Large intestine (tissue), 3 donors: ENCODE results near the gene CADM4. TPM values are rescaled to one million over a fixed set of nuclear protein-coding genes. Genes with fewer than 3 reads are reported as not detected.
A peak's percentile ranks its signal among the peaks of the same experiment; 100 is the strongest.

Experiments
- DNase-seq, 2 donors: peaks; one replicate each; pipeline versions ENCODE4 v3.0.0 to v3.0.0-alpha.2; 2013
- H3K27ac ChIP-seq: one replicate; pipeline ENCODE4 v1.5.1; 2013; ENCODE audit warnings: low read length
- H3K27me3 ChIP-seq: 2 replicates; pipeline ENCODE4 v1.6.1; 2013; ENCODE audit warnings: low read length; ENCODE audit not compliant: control insufficient read depth, insufficient read depth
- H3K36me3 ChIP-seq: 2 replicates; pipeline ENCODE4 v1.6.1; 2013; ENCODE audit warnings: low read length; ENCODE audit not compliant: control insufficient read depth, insufficient read depth
- H3K4me1 ChIP-seq: one replicate; pipeline ENCODE4 v1.6.1; 2013; ENCODE audit warnings: low read length; ENCODE audit not compliant: control insufficient read depth, insufficient read depth
- H3K4me3 ChIP-seq: one replicate; pipeline ENCODE4 v1.5.1; 2013; ENCODE audit warnings: low read length
- H3K9me3 ChIP-seq: one replicate; pipeline ENCODE4 v1.6.1; 2013; ENCODE audit warnings: mild to moderate bottlenecking, low read depth, low read length, moderate library complexity; ENCODE audit not compliant: control insufficient read depth
- WGBS: methylation state at CpG from one replicate; pipeline ENCODE4 v1.1.5; 2013; ENCODE audit warnings: low lambda C conversion rate; ENCODE audit not compliant: insufficient coverage; 5-methylcytosine and 5-hydroxymethylcytosine counted together
- polyA plus RNA-seq: library from polyadenylated mRNA; unstranded; fragments of 120-200 nt; gene quantifications from one replicate; pipeline ENCODE4 v1.2.1, GENCODE V29; 2013

The CADM4 gene
- polyA plus RNA-seq, 1 donor = 13.6 TPM

DNA sequence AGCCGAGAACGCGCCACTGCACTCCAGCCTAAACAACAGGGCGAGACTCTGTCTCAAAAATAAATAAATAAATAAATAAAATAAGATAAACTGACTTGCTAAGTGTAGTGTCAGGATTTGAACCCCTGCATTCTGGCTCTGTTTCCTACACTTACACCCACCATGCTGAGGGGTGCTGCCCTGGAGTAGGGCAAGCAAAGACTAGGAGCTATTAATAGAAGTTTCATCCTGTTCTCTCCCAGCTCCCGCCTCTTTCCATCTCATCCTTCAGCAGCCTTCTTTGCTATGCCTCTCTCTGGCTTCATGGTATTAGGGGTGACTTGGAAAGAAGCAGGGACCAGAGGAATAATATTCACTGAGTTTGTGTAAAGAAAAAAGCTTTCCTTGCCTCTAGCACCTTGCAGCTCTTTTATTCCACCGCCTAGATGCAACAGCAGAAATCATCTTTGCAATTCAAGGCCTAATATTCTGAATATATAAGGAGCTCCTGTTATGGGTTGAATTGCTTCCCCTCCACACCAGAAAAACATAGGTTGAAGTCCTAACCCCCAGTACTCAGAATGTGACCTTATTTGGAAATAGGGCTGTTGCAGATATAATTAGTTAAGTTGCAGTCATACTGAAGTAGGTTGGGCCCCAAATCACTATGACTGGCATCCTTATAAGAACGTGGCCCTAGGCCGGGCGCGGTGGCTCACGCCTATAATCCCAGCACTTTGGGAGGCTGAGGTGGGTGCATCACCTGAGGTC, 39.0 kb upstream of the CADM4 start:
- 100% methylated on average over 1 of the region's 11 CpGs for WGBS
- Histone ChIP-seq H3K27ac (peak overlapping the region; percentile 68), H3K27me3 (no peaks in the 10 kb centered on the region), H3K36me3 (no peaks in the 10 kb centered on the region), H3K4me3 (no peak overlapping the region), H3K4me1 (peaks cover 23% of the 10 kb centered on the region), H3K9me3 (no peaks in the 10 kb centered on the region)
- peak in 1 of 2 donors; percentile 54 for DNase-seq

DNA sequence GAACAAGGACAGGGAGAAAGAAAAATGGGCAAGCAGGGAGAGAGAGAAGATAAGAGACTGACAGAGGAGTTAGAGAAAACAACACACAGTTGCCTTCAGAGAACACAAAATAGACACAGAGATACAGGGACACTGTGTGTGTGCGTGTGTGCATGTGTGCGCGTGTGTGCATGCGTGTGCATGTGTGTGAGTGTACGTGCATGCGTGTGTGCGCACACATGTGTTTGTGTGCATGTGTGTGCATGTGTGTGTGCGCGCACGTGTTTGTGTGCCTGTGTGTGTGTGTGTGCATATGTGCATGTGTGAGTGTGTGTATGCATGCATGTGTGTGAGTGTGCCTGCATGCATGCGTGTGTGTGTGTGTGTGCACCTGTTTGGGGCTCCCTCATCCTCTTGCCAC, 36.3 kb upstream of the CADM4 start:
- no peak for DNase-seq
- peaks cover 26% of the 10 kb centered on the region for H3K4me1 ChIP-seq
- H3K27me3 ChIP-seq = no peaks in the 10 kb centered on the region
- H3K27ac ChIP-seq = peak overlapping the region; percentile 79
- no peaks in the 10 kb centered on the region for H3K36me3 ChIP-seq
- WGBS = no CpG with 5 or more reads among the region's 11 CpGs
- no peak overlapping the region for H3K4me3 ChIP-seq
- H3K9me3 ChIP-seq = no peaks in the 10 kb centered on the region

DNA sequence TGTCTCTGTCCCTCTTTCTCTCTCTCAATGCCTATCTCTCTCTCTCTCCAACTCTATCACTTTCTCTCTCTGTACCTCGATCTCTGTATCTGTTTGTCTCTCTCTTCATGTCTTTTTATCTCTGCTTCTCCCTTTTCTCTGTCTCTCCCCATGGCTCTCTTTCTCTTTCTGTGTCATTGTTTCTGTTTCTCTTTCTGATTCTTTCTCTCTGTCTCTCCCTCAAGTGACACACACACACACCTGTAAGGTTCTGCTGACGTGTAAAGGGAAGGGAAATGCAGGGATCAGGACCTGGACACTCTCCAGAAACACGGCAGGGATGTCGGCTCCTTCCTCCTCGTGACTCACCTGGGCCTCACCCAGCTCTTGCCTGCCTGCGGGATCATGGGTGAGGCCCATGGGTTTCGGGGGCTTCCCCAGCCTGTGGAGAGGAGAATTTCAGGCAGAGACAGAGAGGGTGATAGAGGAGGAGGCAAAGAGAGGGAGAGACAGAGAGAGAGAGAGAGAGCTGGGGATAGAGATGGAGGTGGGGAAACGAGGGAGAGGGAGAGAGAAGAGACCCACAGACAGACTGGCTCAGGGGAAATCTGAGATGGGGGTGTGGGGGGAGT, 35.7 kb upstream of the CADM4 start:
- peaks cover 4% of the 10 kb centered on the region for H3K27me3 ChIP-seq
- H3K4me3 ChIP-seq = no peak overlapping the region
- WGBS = 0% methylated on average over 2 of the region's 8 CpGs
- peak overlapping the region; percentile 79 for H3K27ac ChIP-seq
- DNase-seq = peak; percentile 89 to 95
- no peaks in the 10 kb centered on the region for H3K9me3 ChIP-seq
- peaks cover 26% of the 10 kb centered on the region for H3K4me1 ChIP-seq
- H3K36me3 ChIP-seq = no peaks in the 10 kb centered on the region

DNA sequence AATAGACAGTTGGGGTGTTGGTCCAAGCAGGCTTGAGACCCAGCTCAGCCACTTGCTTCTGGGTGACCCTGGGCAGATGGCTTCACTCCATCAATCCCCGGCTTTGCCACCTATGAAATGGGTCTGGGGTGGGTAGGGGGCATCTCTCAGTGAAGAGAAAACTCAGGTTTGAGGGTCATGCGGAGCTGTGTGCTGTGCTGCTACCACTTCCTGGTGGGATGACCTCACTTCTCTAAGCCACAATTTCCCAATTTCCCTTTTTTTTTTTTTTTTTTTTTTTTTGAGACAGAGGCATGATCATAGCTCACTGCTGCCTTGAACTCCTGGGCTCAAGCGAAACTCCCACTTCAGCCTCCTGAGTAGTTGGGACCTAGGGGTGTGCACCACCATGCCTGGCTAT, 34.9 kb upstream of the CADM4 start:
- peaks cover 4% of the 10 kb centered on the region for H3K9me3 ChIP-seq
- no peak overlapping the region for H3K4me3 ChIP-seq
- H3K4me1 ChIP-seq = peaks cover 32% of the 10 kb centered on the region
- H3K27ac ChIP-seq = peak overlapping the region; percentile 79
- no peaks in the 10 kb centered on the region for H3K36me3 ChIP-seq
- H3K27me3 ChIP-seq = peaks cover 12% of the 10 kb centered on the region
- WGBS = no CpG with 5 or more reads among the region's 3 CpGs
- DNase-seq = no peak

DNA sequence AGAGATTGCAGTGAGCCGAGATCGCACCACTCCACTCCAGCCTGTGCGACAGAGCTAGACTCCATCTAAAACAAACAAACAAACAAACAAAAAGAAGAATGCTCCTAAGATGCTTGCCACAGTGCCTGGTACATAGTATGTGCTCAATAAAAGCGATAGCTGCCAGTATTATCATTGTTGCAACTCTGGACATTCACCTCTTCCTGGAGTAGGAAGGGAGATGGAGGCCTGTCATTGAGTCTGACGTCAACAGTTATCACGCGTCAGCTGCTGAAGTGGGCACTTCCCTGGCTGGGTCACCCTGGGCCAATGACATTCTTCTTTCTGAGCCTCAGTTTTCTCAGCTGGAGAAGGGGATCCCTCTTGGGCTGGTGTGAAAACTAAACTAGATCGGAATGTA, 34.5 kb upstream of the CADM4 start:
- Histone ChIP-seq H3K27me3 (peaks cover 16% of the 10 kb centered on the region), H3K27ac (no peak overlapping the region), H3K4me1 (peaks cover 33% of the 10 kb centered on the region), H3K9me3 (peaks cover 4% of the 10 kb centered on the region), H3K36me3 (no peaks in the 10 kb centered on the region), H3K4me3 (no peak overlapping the region)
- no CpG with 5 or more reads among the region's 8 CpGs for WGBS
- no peak for DNase-seq

DNA sequence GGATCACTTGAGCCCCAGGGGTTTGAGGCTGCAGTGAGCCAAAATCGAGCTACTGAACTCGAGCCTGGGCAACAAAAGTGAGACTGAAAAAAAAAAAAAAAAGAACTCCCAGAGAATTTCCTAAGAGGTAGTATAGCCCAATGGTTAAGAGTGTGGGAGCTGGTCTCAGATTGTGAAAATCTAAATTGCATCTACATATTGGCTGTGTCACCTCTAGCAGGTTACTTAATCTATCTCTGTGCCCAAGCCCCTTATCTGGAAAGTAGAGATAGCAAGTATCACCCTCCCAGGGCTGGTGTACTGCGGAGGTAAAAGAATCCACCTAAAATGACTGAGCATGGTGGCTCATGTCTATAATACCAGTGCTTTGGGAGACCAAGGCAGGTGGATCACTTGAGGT, 34.0 kb upstream of the CADM4 start:
- DNase-seq = no peak
- H3K9me3 ChIP-seq = peaks cover 4% of the 10 kb centered on the region
- peaks cover 33% of the 10 kb centered on the region for H3K4me1 ChIP-seq
- no peaks in the 10 kb centered on the region for H3K36me3 ChIP-seq
- no peak overlapping the region for H3K27ac ChIP-seq
- no CpG with 5 or more reads among the region's 3 CpGs for WGBS
- no peak overlapping the region for H3K4me3 ChIP-seq
- peaks cover 17% of the 10 kb centered on the region for H3K27me3 ChIP-seq

DNA sequence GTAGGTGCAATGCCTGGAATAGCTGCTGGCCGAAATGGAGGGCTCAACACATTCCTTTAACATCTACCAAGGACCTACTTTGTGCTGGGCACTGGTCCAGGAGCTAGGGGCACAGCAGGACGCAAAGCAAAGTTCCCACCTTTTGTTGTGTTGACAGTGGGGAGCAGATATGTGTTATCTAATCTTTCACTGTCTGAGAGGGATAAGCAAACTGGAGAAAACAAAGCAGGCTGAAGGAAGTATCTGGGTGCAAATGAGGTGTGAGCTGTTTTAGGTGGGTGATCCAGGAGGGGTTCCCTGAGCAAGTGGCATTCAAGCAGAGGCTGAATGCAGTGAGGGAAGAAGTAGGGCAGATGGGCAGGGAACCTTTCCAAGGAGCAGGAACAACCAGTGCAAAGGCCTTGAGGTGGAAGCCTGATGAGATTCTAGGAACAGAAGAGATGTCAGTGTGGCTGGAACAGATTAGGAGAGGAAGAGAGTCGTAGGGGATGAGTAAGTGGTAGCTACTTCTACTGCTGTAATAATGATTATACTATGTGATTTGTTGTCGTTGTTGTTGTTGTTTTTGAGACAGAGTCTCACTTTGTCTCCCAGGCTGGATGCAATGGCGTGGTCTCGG, 32.5 kb upstream of the CADM4 start:
- H3K27me3 ChIP-seq = peaks cover 17% of the 10 kb centered on the region
- no peaks in the 10 kb centered on the region for H3K36me3 ChIP-seq
- H3K9me3 ChIP-seq = peaks cover 4% of the 10 kb centered on the region
- no CpG with 5 or more reads among the region's 6 CpGs for WGBS
- DNase-seq = peak in 1 of 2 donors; percentile 46
- peaks cover 38% of the 10 kb centered on the region for H3K4me1 ChIP-seq
- no peak overlapping the region for H3K4me3 ChIP-seq
- no peak overlapping the region for H3K27ac ChIP-seq

DNA sequence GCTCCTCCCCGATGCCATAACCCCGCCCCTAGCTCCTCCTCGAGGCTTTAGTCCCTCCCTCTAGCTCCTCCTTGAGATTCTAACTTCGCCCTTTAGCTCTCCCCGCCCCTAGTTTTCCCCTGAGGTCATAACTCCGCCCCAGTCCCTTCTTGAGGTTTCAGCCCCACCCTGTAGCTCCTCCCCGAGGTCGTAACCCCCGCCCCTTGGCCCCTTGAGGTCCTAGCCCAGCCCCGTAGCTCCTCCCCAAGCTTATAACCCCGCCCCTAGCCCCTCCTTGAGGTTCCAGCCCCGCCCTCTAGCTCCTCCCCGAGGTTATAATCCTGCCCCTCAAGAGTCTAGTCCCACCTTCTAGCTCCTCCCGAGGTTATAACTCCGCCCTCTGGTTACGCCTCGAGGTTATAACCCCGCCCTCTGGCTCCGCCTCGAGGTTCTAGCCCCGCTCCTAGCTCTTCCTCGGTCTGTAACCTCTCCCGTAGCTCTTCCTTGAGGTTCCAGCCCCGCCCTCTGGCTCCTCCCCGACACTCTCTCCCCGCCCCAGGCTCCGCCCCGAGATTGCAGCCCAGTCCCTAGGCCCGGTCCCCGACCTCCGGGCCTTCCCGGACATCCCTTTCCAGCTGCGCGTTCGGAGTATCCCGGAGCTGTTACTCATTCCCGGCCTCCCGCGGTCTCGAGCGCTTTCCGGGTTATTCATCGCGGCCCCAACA, 28.9 kb upstream of the CADM4 start:
- H3K4me1 ChIP-seq = peaks cover 25% of the 10 kb centered on the region
- peak overlapping the region; percentile 31 for H3K27ac ChIP-seq
- H3K9me3 ChIP-seq = peaks cover 4% of the 10 kb centered on the region
- peak; percentile 99 for DNase-seq
- H3K27me3 ChIP-seq = peaks cover 17% of the 10 kb centered on the region
- WGBS = no CpG with 5 or more reads among the region's 44 CpGs
- peak overlapping the region; percentile 40 for H3K4me3 ChIP-seq
- H3K36me3 ChIP-seq = no peaks in the 10 kb centered on the region

DNA sequence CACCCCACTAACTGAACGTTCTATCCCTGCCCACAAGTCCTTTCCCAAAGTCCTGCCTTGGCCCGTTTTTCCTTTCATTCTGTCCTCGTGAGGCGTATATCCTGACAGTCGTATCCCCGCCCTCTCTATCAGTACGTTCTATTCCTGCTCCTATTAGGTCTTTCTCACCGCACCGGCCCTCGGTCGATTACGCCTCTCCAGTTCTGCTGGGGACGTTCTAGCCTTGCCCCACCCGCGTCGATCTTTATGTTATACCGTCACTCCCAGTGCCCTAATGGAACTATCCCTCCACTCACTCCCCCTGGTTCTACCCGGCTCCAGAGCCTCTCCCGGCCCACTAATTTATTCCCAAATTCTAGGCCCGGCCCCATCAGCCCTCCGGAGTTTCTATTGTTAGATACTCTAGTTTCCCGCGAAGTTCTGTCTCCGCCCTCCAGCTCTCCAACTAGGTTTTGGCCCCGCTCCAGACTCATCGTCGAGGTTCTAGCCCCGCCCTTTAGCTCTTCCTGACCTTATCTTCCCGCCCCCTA, 28.3 kb upstream of the CADM4 start:
- no peaks in the 10 kb centered on the region for H3K36me3 ChIP-seq
- no CpG with 5 or more reads among the region's 29 CpGs for WGBS
- peak overlapping the region; percentile 41 for H3K4me3 ChIP-seq
- H3K27ac ChIP-seq = peak overlapping the region; percentile 59
- H3K27me3 ChIP-seq = peaks cover 17% of the 10 kb centered on the region
- peaks cover 4% of the 10 kb centered on the region for H3K9me3 ChIP-seq
- H3K4me1 ChIP-seq = peaks cover 25% of the 10 kb centered on the region
- DNase-seq = peak in 1 of 2 donors; percentile 15
